ENCODE data around the gene VWA5B2. TPM values are rescaled to one million over a fixed set of nuclear protein-coding genes. Genes with fewer than 3 reads are reported as not detected.

The VWA5B2 gene
- total and polyA plus RNA-seq, 4 donors, result 0.12 to 1.7 (median 0.86) TPM

DNA sequence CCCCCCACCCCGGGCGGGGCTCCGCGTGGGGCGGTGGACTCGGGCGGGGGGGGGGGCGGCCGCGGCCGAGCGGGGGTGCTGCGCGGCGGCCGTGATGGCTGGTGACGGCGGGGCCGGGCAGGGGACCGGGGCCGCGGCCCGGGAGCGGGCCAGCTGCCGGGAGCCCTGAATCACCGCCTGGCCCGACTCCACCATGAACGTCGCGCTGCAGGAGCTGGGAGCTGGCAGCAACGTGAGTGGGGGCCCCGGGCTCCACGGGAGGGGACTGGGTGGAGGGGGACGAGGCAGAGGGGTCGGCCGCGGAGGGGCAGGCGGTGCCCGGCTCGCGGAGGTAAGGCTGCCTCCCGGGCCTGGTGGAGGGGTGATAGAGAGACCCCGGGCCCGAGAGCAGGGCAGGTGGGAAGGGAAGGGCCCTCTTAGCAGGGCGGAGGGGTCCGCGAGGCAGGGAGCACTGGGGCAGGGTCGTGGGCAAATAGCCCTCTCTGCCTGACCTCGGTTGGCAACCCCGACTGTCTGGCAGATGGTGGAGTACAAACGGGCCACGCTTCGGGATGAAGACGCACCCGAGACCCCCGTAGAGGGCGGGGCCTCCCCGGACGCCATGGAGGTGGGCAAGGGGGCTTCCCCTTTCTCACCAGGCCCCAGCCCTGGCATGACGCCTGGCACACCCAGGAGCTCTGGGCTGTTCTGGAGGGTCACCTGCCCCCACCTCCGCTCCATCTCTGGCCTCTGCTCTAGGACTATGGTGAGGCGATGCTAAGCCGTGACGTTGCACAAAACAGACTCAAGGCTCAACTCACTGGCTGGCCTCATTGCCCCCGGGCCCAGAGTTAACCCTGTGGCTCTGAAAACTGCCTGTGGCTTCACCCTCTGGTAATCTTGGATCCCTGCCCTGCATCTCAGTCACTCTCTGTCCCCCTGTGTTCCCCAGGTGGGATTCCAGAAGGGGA lies 46.9 kb downstream of the VWA5B2 start, which contains the start of gene ECE2:
Gene ECE2 (plus strand): TSS at position 62 of the 950 bp plus-strand sequence. CDS start 132 bp downstream, at position 194.
- DNase-seq, result no peak
- 13 to 27% methylated on average over 37 to 65 of the region's 65 CpGs for WGBS, 2 donors
- TF ChIP-seq, protein P1, sequence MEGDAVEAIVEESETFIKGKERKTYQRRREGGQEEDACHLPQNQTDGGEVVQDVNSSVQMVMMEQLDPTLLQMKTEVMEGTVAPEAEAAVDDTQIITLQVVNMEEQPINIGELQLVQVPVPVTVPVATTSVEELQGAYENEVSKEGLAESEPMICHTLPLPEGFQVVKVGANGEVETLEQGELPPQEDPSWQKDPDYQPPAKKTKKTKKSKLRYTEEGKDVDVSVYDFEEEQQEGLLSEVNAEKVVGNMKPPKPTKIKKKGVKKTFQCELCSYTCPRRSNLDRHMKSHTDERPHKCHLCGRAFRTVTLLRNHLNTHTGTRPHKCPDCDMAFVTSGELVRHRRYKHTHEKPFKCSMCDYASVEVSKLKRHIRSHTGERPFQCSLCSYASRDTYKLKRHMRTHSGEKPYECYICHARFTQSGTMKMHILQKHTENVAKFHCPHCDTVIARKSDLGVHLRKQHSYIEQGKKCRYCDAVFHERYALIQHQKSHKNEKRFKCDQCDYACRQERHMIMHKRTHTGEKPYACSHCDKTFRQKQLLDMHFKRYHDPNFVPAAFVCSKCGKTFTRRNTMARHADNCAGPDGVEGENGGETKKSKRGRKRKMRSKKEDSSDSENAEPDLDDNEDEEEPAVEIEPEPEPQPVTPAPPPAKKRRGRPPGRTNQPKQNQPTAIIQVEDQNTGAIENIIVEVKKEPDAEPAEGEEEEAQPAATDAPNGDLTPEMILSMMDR (IDR thresholded peaks at IDR 0.05; ENCODE audit: control extremely low read depth, extremely low read depth), result no peak

DNA sequence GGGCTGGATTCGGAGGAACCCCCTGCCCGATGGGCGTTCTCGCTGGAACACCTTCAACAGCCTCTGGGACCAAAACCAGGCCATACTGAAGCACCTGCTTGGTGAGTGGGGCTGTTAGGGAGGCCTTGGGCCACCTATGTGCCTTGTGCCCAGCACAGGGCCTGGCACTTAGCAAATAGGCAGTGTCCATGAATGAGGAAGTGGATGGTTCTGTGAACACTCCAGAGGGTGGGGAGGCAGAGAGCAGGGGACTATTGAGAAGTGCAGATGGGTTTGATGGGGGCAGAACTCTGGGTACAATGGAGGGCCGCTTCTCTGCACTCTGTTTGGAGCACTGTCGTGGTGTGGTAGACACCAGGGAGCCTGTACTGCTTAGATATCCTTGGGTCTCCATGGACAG lies 48.0 kb downstream of the VWA5B2 start:
- peaks cover 0 to 9% (median 0%) of the 10 kb centered on the region in 4 donors for H3K9me3 ChIP-seq (ENCODE audit: control insufficient read depth in 4 of 4, insufficient read depth in 3 of 4, low read length in 3 of 4)
- H3K9ac ChIP-seq (ENCODE audit: insufficient read depth in 1 of 2, low read length in 2 of 2), result no peak overlapping the region
- no peaks in the 10 kb centered on the region for H3K4me1 ChIP-seq (ENCODE audit: control insufficient read depth in 5 of 5, insufficient read depth in 5 of 5, low read length in 5 of 5)
- no peak overlapping the region for H3K27ac ChIP-seq (ENCODE audit: low read depth in 1 of 2, low read length in 1 of 2)
- TF ChIP-seq, protein P1 (IDR thresholded peaks at IDR 0.05; ENCODE audit: control extremely low read depth, extremely low read depth), result no peak
- DNase-seq, result no peak
- H3K36me3 ChIP-seq (ENCODE audit: control insufficient read depth in 4 of 4, insufficient read depth in 4 of 4, low read length in 4 of 4), result no peaks in the 10 kb centered on the region
- ATAC-seq (ENCODE audit: insufficient read depth, low FRiP score), result no peak
- peaks cover 0 to 47% (median 37%) of the 10 kb centered on the region in 3 donors for H3K27me3 ChIP-seq (ENCODE audit: control insufficient read depth in 3 of 3, insufficient read depth in 3 of 3, low read length in 2 of 3)
- 91 to 95% methylated on average over 6 of the region's 6 CpGs for WGBS, 2 donors
- no peak overlapping the region for H3K4me3 ChIP-seq

More for the DNA sequence above, 46.9 kb downstream of the VWA5B2 start, which contains the start of gene ECE2:
- no peaks in the 10 kb centered on the region for H3K36me3 ChIP-seq (ENCODE audit: control insufficient read depth in 4 of 4, insufficient read depth in 4 of 4, low read length in 4 of 4)
- peaks cover 0 to 9% (median 0%) of the 10 kb centered on the region in 4 donors for H3K9me3 ChIP-seq (ENCODE audit: control insufficient read depth in 4 of 4, insufficient read depth in 3 of 4, low read length in 3 of 4)
- no peak within 1 kb of the TSS for H3K4me3 ChIP-seq
- H3K27ac ChIP-seq (ENCODE audit: low read depth in 1 of 2, low read length in 1 of 2), result no peak within 1 kb of the TSS
- no peak for ATAC-seq (ENCODE audit: insufficient read depth, low FRiP score)
- peaks cover 0 to 48% (median 37%) of the 10 kb centered on the region in 3 donors for H3K27me3 ChIP-seq (ENCODE audit: control insufficient read depth in 3 of 3, insufficient read depth in 3 of 3, low read length in 2 of 3)
- no peaks in the 10 kb centered on the region for H3K4me1 ChIP-seq (ENCODE audit: control insufficient read depth in 5 of 5, insufficient read depth in 5 of 5, low read length in 5 of 5)
- no peak within 1 kb of the TSS for H3K9ac ChIP-seq (ENCODE audit: insufficient read depth in 1 of 2, low read length in 2 of 2)

DNA sequence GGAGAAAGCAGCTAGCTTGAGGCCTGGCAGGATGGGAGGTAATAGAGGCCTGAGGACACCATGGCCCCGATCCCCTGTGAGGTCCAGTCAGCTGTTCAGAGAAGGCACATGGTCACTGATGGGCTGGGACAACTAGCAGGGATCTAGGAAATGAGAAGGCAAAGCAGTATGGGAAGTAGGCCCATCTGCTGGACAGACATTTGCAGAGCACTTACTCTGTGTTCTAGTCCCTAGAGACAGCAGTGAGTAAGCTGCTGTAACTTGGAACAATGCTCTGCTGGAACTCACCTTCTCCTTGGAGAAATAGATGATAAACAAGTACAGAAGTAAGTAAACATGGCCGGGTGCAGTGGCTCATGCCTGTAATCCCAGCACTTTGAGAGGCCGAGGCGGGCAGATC lies 53.6 kb downstream of the VWA5B2 start:
- Histone ChIP-seq H3K9ac (ENCODE audit: insufficient read depth in 1 of 2, low read length in 2 of 2) (no peak overlapping the region), H3K4me1 (ENCODE audit: control insufficient read depth in 5 of 5, insufficient read depth in 5 of 5, low read length in 5 of 5) (peaks cover 0 to 3% (median 0%) of the 10 kb centered on the region in 5 donors), H3K4me3 (no peak overlapping the region), H3K27ac (ENCODE audit: low read depth in 1 of 2, low read length in 1 of 2) (no peak overlapping the region), H3K27me3 (ENCODE audit: control insufficient read depth in 3 of 3, insufficient read depth in 3 of 3, low read length in 2 of 3) (peaks cover 0 to 12% (median 7%) of the 10 kb centered on the region in 3 donors), H3K36me3 (ENCODE audit: control insufficient read depth in 4 of 4, insufficient read depth in 4 of 4, low read length in 4 of 4) (no peaks in the 10 kb centered on the region), H3K9me3 (ENCODE audit: control insufficient read depth in 4 of 4, insufficient read depth in 3 of 4, low read length in 3 of 4) (no peaks in the 10 kb centered on the region)
- WGBS, 2 donors, result 90 to 92% methylated on average over 4 of the region's 4 CpGs
- DNase-seq (no peak), ATAC-seq (ENCODE audit: insufficient read depth, low FRiP score) (no peak)
- TF ChIP-seq, protein P1 (IDR thresholded peaks at IDR 0.05; ENCODE audit: control extremely low read depth, extremely low read depth), result no peak

Data from lung (tissue), 12 donors.